Keratinocyte (primary cell): ENCODE data around the gene C2orf69. TPM values are rescaled to one million over a fixed set of nuclear protein-coding genes. Genes with fewer than 3 reads are reported as not detected.

ENCODE experiments used
- DNase-seq: peaks from one replicate; pipeline ENCODE4 v3.0.0-alpha.2; 2011; ENCODE audit warnings: low read depth, missing footprints, low spot score
- FAIRE-seq: peaks from 2 replicates; lab custom pipeline; 2011; peaks lifted over from hg19 to GRCh38; lab: Jason Lieb, UNC
- H2AFZ ChIP-seq: 2 replicates; pipeline ENCODE4 v1.6.0; 2012; ENCODE audit warnings: low read length, control low read depth, inconsistent platforms; ENCODE audit not compliant: control insufficient read depth
- H3K27ac ChIP-seq: 2 replicates; pipeline ENCODE4 v1.5.1; 2011; ENCODE audit warnings: low read length; ENCODE audit not compliant: control insufficient read depth, insufficient read depth
- H3K27me3 ChIP-seq: 3 replicates; pipeline ENCODE4 v1.6.0; 2011; ENCODE audit warnings: low read length; ENCODE audit not compliant: control insufficient read depth, insufficient read depth; ENCODE audit errors: extremely low read depth
- H3K36me3 ChIP-seq, 2 experiments: 2 replicates in 1 of 2; 3 replicates in 1 of 2; pipeline ENCODE4 v1.5.1; 2011; ENCODE audit warnings: low read length in 2 of 2, mild to moderate bottlenecking in 1 of 2; ENCODE audit not compliant: control insufficient read depth in 2 of 2, insufficient read depth in 2 of 2; ENCODE audit errors: extremely low read depth in 1 of 2
- H3K4me1 ChIP-seq: 3 replicates; pipeline ENCODE4 v1.5.1; 2011; ENCODE audit warnings: low read length; ENCODE audit not compliant: control insufficient read depth, insufficient read depth; ENCODE audit errors: extremely low read depth
- H3K4me2 ChIP-seq: 3 replicates; pipeline ENCODE4 v1.6.0; 2011; ENCODE audit warnings: low read depth, low read length; ENCODE audit not compliant: control insufficient read depth, insufficient read depth; ENCODE audit errors: extremely low read depth
- H3K4me3 ChIP-seq, 3 experiments: fragments of 200-600 bp in 1 of 3; sonication (generic) in 1 of 3; 2 replicates in 2 of 3; 3 replicates in 1 of 3; pipeline ENCODE4 v1.5.1; 2011 to 2016; ENCODE audit warnings: low read length in 3 of 3, mild to moderate bottlenecking in 3 of 3, control low read depth in 2 of 3, inconsistent platforms in 1 of 3, low read depth in 1 of 3, mixed read lengths in 1 of 3, mixed run types in 1 of 3, moderate library complexity in 1 of 3; ENCODE audit not compliant: control insufficient read depth in 2 of 3, insufficient read depth in 2 of 3; ENCODE audit errors: extremely low read depth in 1 of 3
- H3K79me2 ChIP-seq: 2 replicates; pipeline ENCODE4 v1.6.0; 2012; ENCODE audit warnings: low read length; ENCODE audit not compliant: control insufficient read depth, insufficient read depth
- H3K9ac ChIP-seq: 3 replicates; pipeline ENCODE4 v1.6.0; 2011; ENCODE audit warnings: low read length; ENCODE audit not compliant: control insufficient read depth, insufficient read depth; ENCODE audit errors: extremely low read depth
- H3K9me1 ChIP-seq: 3 replicates; pipeline ENCODE4 v1.6.0; 2011; ENCODE audit warnings: low read length; ENCODE audit not compliant: control insufficient read depth, insufficient read depth; ENCODE audit errors: extremely low read depth
- H3K9me3 ChIP-seq: 2 replicates; pipeline ENCODE4 v1.5.1; 2012; ENCODE audit warnings: low read depth, low read length; ENCODE audit not compliant: control insufficient read depth
- H4K20me1 ChIP-seq: 3 replicates; pipeline ENCODE4 v1.6.0; 2011; ENCODE audit warnings: low read length; ENCODE audit not compliant: control insufficient read depth, insufficient read depth; ENCODE audit errors: extremely low read depth
- CTCF ChIP-seq, 3 experiments: IDR thresholded peaks in 1 of 3; conservative IDR thresholded peaks in 1 of 3; optimal IDR thresholded peaks in 1 of 3; 2 replicates in 2 of 3; 3 replicates in 1 of 3; pipeline versions ENCODE3 to v1.5.1; 2011; ENCODE audit warnings: low read length in 3 of 3, mild to moderate bottlenecking in 3 of 3, moderate library complexity in 2 of 3, control low read depth in 1 of 3, inconsistent platforms in 1 of 3; ENCODE audit not compliant: insufficient read depth in 2 of 3; ENCODE audit errors: extremely low read depth in 1 of 3
- EZH2 ChIP-seq: IDR thresholded peaks from one replicate; pipeline ENCODE4 v1.6.1; 2012; ENCODE audit warnings: inconsistent platforms, mild to moderate bottlenecking, low read length, moderate library complexity
- dilution Hi-C: fragments of 300-500 bp; cut with MboI; formaldehyde crosslinking; loops from one replicate; pipeline ENCODE4 v1.7.0; 2020; ENCODE audit warnings: low sequenced_read_pairs; ENCODE audit not compliant: extremely low pct_ligation_motif_present
- polyA minus RNA-seq, 3 experiments: library from RNA; depleted of rRNA, polyadenylated mRNA; stranded (reverse); fragments of >200 nt; gene quantifications; 1 replicate in 1 of 3; 2 replicates in 1 of 3; 3 replicates in 1 of 3; pipeline ENCODE4 v1.2.3, GENCODE V29; 2011
- polyA plus RNA-seq, 5 experiments: library from polyadenylated mRNA; depleted of rRNA in 3 of 5; stranded (reverse) in 3 of 5; stranded (forward) in 1 of 5; unstranded in 1 of 5; fragments of >200 nt; gene quantifications; 1 replicate in 1 of 5; 2 replicates in 3 of 5; 3 replicates in 1 of 5; pipeline versions ENCODE4 v1.2.1 to v1.2.3, GENCODE V29; 2011 to 2012; ENCODE audit warnings: missing spikeins in 2 of 5, low read depth in 1 of 5, low replicate concordance in 1 of 5

The C2orf69 gene
- polyA plus RNA-seq (5.4 to 8.6 TPM (median 5.7 TPM) in 3 replicates), polyA minus RNA-seq (1.5 to 5.0 TPM (median 2.4 TPM) in 3 replicates)
- 4.5 TPM for polyA plus RNA-seq (2011; ENCODE audit: low read depth)
- 4.3 and 7.1 TPM in 2 replicates for polyA plus RNA-seq (2011; cell fraction: cytosol; rRNA removed)
- 3.3 and 5.0 TPM in 2 replicates for polyA plus RNA-seq (2011; cell fraction: nucleus; rRNA removed)
- 8.3 and 9.8 TPM in 2 replicates for polyA plus RNA-seq (2012; ENCODE audit: low replicate concordance)
- 7.5 TPM for polyA minus RNA-seq (2011; cell fraction: cytosol; rRNA and poly(A)+ RNA removed)
- 2.4 and 3.6 TPM in 2 replicates for polyA minus RNA-seq (2011; cell fraction: nucleus; rRNA and poly(A)+ RNA removed)

DNA sequence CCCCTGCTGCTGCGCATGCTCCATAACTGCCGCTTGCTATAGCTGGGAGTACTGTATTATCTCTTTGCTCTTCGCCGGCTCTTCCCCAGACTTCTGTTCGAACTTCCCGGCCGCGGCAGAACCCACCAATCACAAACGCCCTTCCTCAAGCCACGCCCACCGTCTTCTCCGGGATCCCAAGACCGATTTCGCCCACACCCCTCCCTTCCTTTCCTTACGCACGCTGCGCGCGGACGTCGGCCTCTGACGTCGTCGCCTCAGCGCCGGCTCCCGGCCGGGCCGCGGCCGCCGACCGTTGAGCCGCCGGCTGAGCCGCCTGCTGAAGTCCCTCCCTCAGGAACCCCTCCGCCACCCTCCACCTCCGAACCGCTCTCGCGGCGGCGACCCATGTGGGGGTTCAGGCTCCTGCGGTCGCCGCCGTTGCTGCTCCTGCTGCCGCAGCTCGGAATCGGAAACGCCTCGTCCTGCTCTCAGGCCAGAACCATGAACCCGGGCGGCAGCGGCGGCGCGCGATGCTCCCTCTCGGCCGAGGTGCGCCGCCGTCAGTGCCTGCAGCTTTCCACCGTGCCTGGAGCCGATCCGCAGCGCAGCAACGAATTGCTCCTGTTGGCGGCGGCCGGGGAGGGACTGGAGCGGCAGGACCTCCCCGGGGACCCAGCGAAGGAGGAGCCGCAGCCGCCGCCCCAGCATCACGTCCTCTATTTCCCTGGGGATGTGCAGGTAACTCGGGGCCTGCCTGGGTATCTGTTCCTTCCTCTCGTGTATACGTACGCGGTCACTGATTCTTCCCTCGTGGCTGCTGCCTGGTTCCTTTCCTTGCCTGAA lies at the start of gene C2orf69:
Gene C2orf69 (plus strand): TSS at position 242 of the 825 bp plus-strand sequence. CDS start 146 bp downstream, at position 388.
- TF ChIP-seq EZH2 = no peak
- no peak for TF ChIP-seq CTCF (optimal IDR thresholded peaks at IDR 0.05 in 1 of 3, IDR thresholded peaks at IDR 0.05 in 1 of 3, conservative IDR thresholded peaks at IDR 0.05 in 1 of 3; ENCODE audit: extremely low read depth in 1 of 3, insufficient read depth in 2 of 3, low read length in 3 of 3)

GRCh38 chr2:199862788-199863187 lies 48.3 kb upstream of the C2orf69 start:
- H3K27ac ChIP-seq = no peak overlapping the region
- DNase-seq = no peak
- no peaks in the 10 kb centered on the region for H3K9me1 ChIP-seq
- H2AFZ ChIP-seq = no peak overlapping the region
- H4K20me1 ChIP-seq = no peaks in the 10 kb centered on the region
- no peak for FAIRE-seq
- H3K9ac ChIP-seq = no peak overlapping the region
- H3K4me2 ChIP-seq = no peak overlapping the region
- TF ChIP-seq EZH2 = no peak
- no peak for TF ChIP-seq CTCF (optimal IDR thresholded peaks at IDR 0.05 in 1 of 3, IDR thresholded peaks at IDR 0.05 in 1 of 3, conservative IDR thresholded peaks at IDR 0.05 in 1 of 3; ENCODE audit: extremely low read depth in 1 of 3, insufficient read depth in 2 of 3, low read length in 3 of 3)
- no peaks in the 10 kb centered on the region for H3K27me3 ChIP-seq
- dilution Hi-C loops = no loop called here
- no peaks in the 10 kb centered on the region for H3K36me3 ChIP-seq
- H3K79me2 ChIP-seq = no peaks in the 10 kb centered on the region
- H3K4me1 ChIP-seq = no peaks in the 10 kb centered on the region
- no peaks in the 10 kb centered on the region for H3K9me3 ChIP-seq
- no peak overlapping the region for H3K4me3 ChIP-seq

More for the DNA sequence above, at the start of gene C2orf69:
- peaks cover 15% of the 10 kb centered on the region for H3K4me1 ChIP-seq
- H3K27ac ChIP-seq = peak within 1 kb of the TSS; percentile 73
- H3K36me3 ChIP-seq = no peaks in the 10 kb centered on the region
- FAIRE-seq = peak; percentile 86
- DNase-seq = peak; percentile 87
- peaks cover 42% of the 10 kb centered on the region for H3K79me2 ChIP-seq
- no peaks in the 10 kb centered on the region for H3K9me3 ChIP-seq
- H2AFZ ChIP-seq = peak within 1 kb of the TSS; percentile 70
- H3K27me3 ChIP-seq = no peaks in the 10 kb centered on the region
- H3K9me1 ChIP-seq = no peaks in the 10 kb centered on the region
- no peaks in the 10 kb centered on the region for H4K20me1 ChIP-seq
- H3K9ac ChIP-seq = peak within 1 kb of the TSS; percentile 90
- dilution Hi-C loops = no loop called here
- H3K4me3 ChIP-seq = peak within 1 kb of the TSS; percentile 92 to 100 (median 98)
- H3K4me2 ChIP-seq = peak within 1 kb of the TSS; percentile 89
